Measurements from ENCODE around the gene UGCG.

DNA sequence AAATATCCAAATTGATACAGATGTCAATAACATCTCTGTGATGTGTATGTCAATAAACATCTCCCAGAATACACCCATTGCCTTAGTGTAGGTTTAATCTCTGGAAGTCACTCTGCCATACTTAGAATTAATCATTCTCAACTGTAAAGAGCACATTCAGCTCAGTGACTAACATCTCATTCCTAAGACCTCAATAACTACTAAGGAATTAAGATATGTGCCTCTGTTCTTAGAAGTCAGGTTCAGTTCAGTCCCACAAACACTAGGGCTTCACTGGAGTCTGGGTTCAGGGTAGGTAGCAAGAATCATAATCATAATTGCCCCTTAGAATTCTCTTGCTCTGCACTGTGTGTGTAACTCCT lies 31.7 kb downstream of the UGCG start:
- TF ChIP-seq CTCF (IDR thresholded peaks at IDR 0.05; ENCODE audit: insufficient read depth, low read length, poor library complexity, severe bottlenecking) (no peak), EZH2phosphoT487 (conservative IDR thresholded peaks at IDR 0.05; ENCODE audit: low read length) (no peak)

Measured in SU-DHL-6 (cell line).